Karpas-422 (cell line): ENCODE data around the gene SEC23A. TPM values are rescaled to one million over a fixed set of nuclear protein-coding genes. Genes with fewer than 3 reads are reported as not detected.
A peak's percentile ranks its signal among the peaks of the same experiment; 100 is the strongest.

Experiments
- DNase-seq: peaks from one replicate; pipeline ENCODE4 v3.0.0-alpha.2; 2015
- H2AFZ ChIP-seq: fragments of 200-600 bp; sonication (generic); 2 replicates; pipeline ENCODE4 v1.6.1; 2014; ENCODE audit warnings: antibody characterized with exemption, low read length, mixed read lengths
- H3K27ac ChIP-seq: fragments of 200-600 bp; sonication (generic); 2 replicates; pipeline ENCODE4 v1.5.1; 2014; ENCODE audit warnings: mild to moderate bottlenecking, low read length, moderate library complexity
- H3K27me3 ChIP-seq: fragments of 200-600 bp; sonication (generic); 2 replicates; pipeline ENCODE4 v1.6.1; 2014; ENCODE audit warnings: low read length, mixed read lengths
- H3K36me3 ChIP-seq: fragments of 200-600 bp; sonication (generic); 2 replicates; pipeline ENCODE4 v1.6.1; 2014; ENCODE audit warnings: low read length, mixed read lengths; ENCODE audit not compliant: insufficient read depth
- H3K4me1 ChIP-seq: fragments of 200-600 bp; sonication (generic); 2 replicates; pipeline ENCODE4 v1.6.1; 2014; ENCODE audit warnings: mild to moderate bottlenecking, low read length, mixed read lengths
- H3K4me2 ChIP-seq: fragments of 200-600 bp; sonication (generic); 2 replicates; pipeline ENCODE4 v1.6.1; 2014; ENCODE audit warnings: low read length, low read depth, mild to moderate bottlenecking; ENCODE audit not compliant: poor library complexity, severe bottlenecking
- H3K4me3 ChIP-seq: fragments of 200-600 bp; sonication (generic); 2 replicates; pipeline ENCODE4 v1.5.1; 2014; ENCODE audit warnings: mild to moderate bottlenecking, antibody characterized with exemption, low read length, mixed read lengths
- H3K79me2 ChIP-seq: fragments of 200-600 bp; sonication (generic); 2 replicates; pipeline ENCODE4 v1.6.1; 2014; ENCODE audit warnings: mild to moderate bottlenecking, low read length, mixed read lengths
- H3K9ac ChIP-seq: fragments of 200-600 bp; sonication (generic); 2 replicates; pipeline ENCODE4 v1.6.0; 2014; ENCODE audit warnings: low read length
- H3K9me2 ChIP-seq: fragments of 200-600 bp; sonication (generic), shearing (Covaris generic); replicated peaks from 2 replicates; pipeline ENCODE4 v1.6.0; 2014; ENCODE audit warnings: mild to moderate bottlenecking, low read length, moderate library complexity; ENCODE audit not compliant: insufficient read depth
- H3K9me3 ChIP-seq: fragments of 300-700, 200-600 bp; sonication (generic); 2 replicates; pipeline ENCODE4 v1.6.1; 2014; ENCODE audit warnings: low read length, mixed read lengths
- H4K20me1 ChIP-seq: fragments of 200-600 bp; sonication (generic); 2 replicates; pipeline ENCODE4 v1.6.1; 2014; ENCODE audit warnings: mild to moderate bottlenecking, antibody characterized with exemption, low read length, low read depth; ENCODE audit not compliant: insufficient read depth
- small RNA-seq: library from RNA; depleted of rRNA; stranded (forward); fragments of <200 nt; gene quantifications from one replicate; pipeline ENCODE3, GENCODE V24; 2014
- total RNA-seq: library from RNA; depleted of rRNA; stranded (reverse); fragments of >200 nt; shearing (Covaris generic); gene quantifications from 2 replicates; pipeline ENCODE4 v1.2.3, GENCODE V29; 2014; ENCODE audit warnings: low replicate concordance; rRNA removed

Gene SEC23A
- total RNA-seq, 1 experiment from 2014 or later: 67.6 TPM

DNA sequence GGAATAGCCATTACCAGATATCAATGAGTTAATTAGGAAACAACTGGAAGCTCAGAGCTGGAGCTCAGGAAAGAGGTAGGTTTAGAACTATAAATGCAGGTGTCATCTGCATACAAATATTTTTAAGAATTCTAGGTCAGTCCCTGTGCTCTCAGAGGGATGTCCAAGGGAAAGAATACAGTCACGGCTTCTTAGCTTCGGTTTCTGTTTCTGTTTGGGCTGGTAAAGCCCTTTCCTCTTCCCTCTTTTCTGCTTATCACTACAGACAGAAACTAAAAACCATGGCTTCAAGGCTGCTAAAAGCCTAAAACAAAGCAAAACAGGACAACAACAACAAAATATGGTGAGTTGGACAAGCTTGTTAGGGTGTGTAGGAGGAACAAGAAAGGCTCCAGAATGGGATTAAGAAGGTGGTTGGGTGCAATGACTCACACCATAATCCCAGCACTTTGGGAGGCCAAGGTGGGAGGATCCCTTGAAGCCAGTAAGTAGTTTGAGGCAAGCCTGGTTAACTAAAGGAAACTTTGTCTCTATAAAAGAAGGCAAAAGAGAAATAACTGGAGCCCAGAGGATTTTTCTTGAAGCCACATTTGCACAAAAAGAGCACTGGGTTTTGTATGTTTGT lies 113.0 kb downstream of the SEC23A start:
- Histone ChIP-seq H2AFZ (no peak overlapping the region), H3K36me3 (no peaks in the 10 kb centered on the region), H3K9me3 (no peaks in the 10 kb centered on the region), H3K27ac (no peak overlapping the region), H3K79me2 (no peaks in the 10 kb centered on the region), H3K4me1 (peaks cover 4% of the 10 kb centered on the region), H3K9ac (peak overlapping the region; percentile 12; the same call in 1 of the 2 replicates), H3K4me3 (peak overlapping the region; percentile 5; the same call in 1 of the 2 replicates), H3K27me3 (no peaks in the 10 kb centered on the region), H3K4me2 (peak overlapping the region; percentile 38), H3K9me2 (no peaks in the 10 kb centered on the region), H4K20me1 (no peaks in the 10 kb centered on the region)
- DNase-seq: no peak

DNA sequence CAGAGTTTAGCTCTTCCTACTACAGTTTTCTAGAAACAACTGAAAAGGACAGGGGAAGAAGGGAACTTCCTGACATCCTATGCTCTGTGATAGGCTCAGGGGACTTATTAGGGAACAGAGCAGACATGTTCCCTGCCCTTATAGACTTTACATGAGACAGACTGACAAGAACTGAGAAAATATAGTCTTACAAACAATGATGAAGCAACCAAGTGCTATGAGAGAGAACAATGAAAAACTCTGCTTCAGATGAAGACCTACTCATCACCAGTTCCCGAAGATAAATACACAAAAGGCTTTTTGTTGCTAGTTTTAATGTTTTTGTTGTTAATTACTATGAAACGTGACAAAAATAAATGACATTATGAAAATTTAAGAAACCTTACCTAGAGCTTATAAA lies 115.3 kb downstream of the SEC23A start:
- H3K27me3 ChIP-seq: no peaks in the 10 kb centered on the region

DNA sequence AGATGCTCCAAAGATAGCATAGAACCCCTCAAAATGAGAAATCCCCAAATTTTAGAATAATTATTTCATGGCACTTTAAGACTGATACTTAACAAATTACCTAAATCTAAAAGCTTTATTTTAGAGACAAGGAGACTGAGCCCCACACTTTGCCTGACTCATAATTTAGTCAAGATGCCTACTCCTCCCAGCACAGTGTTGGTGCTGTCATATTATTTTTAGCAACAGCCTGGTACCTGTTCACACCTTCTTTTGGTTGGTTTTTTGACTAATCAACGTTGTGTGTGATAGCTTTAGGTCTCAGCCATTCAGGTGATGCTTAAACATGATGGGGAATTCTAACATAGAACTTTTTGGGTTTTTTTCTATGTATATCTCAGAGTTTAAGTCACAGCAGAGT lies 120.2 kb downstream of the SEC23A start:
- H4K20me1 ChIP-seq: no peaks in the 10 kb centered on the region

More for the DNA sequence above, 115.3 kb downstream of the SEC23A start:
- no peaks in the 10 kb centered on the region for H4K20me1 ChIP-seq
- H3K4me3 ChIP-seq: no peak overlapping the region
- DNase-seq: no peak
- no peaks in the 10 kb centered on the region for H3K9me3 ChIP-seq
- H3K9ac ChIP-seq: no peak overlapping the region
- H2AFZ ChIP-seq: no peak overlapping the region
- H3K4me2 ChIP-seq: no peak overlapping the region
- H3K9me2 ChIP-seq: no peaks in the 10 kb centered on the region
- peaks cover 4% of the 10 kb centered on the region for H3K4me1 ChIP-seq
- no peaks in the 10 kb centered on the region for H3K79me2 ChIP-seq
- H3K36me3 ChIP-seq: no peaks in the 10 kb centered on the region
- H3K27ac ChIP-seq: no peak overlapping the region

DNA sequence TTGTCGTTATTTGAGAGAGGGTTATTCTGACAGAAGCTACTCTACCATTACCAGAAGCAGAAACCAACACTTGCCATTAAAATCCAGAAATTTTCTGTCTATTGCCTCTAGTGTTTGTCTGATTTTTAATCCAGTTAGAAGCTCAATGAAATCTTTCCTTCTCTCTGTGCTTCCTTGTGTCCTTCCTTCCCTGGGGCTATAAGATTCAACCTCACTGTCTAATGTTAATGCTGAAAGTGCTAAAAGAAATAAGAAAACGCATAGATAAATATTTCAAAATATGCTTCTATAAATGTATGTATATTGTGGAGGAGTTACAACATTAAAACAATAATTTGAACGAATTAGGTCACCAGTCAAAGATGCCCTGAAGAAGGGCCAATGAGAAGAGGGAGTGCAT lies 120.8 kb downstream of the SEC23A start:
- no peaks in the 10 kb centered on the region for H3K9me3 ChIP-seq
- H3K27ac ChIP-seq: no peak overlapping the region
- no peaks in the 10 kb centered on the region for H3K36me3 ChIP-seq
- no peaks in the 10 kb centered on the region for H3K79me2 ChIP-seq
- H3K4me2 ChIP-seq: no peak overlapping the region
- H3K9me2 ChIP-seq: no peaks in the 10 kb centered on the region
- H4K20me1 ChIP-seq: no peaks in the 10 kb centered on the region
- H3K27me3 ChIP-seq: no peaks in the 10 kb centered on the region
- DNase-seq: no peak
- no peak overlapping the region for H3K4me3 ChIP-seq
- H3K9ac ChIP-seq: no peak overlapping the region
- H3K4me1 ChIP-seq: no peaks in the 10 kb centered on the region
- H2AFZ ChIP-seq: no peak overlapping the region

More for the DNA sequence above, 120.2 kb downstream of the SEC23A start:
- Histone ChIP-seq H3K27me3 (no peaks in the 10 kb centered on the region), H3K79me2 (no peaks in the 10 kb centered on the region), H2AFZ (no peak overlapping the region), H3K9me2 (no peaks in the 10 kb centered on the region), H3K4me1 (no peaks in the 10 kb centered on the region), H3K27ac (no peak overlapping the region), H3K9me3 (no peaks in the 10 kb centered on the region), H3K36me3 (no peaks in the 10 kb centered on the region), H3K4me3 (no peak overlapping the region), H3K9ac (no peak overlapping the region), H3K4me2 (no peak overlapping the region)
- no peak for DNase-seq

Small RNA genes within 50 kb of the gene (small RNA-seq; reads per million reads assigned to genes)
- gene AL109628.1 (not detected), gene RF00019 (not detected)

Other genes starting within 250 kb of the SEC23A start
- 73.2 and 92.3 TPM in 2 replicates for gene GEMIN2, start 11.1 kb upstream of the SEC23A start, total RNA-seq
- 30.4 and 52.5 TPM in 2 replicates for gene TRAPPC6B, start 67.1 kb upstream of the SEC23A start, total RNA-seq
- gene PNN, start 72.0 kb upstream of the SEC23A start, total RNA-seq: 56.1 and 96.8 TPM in 2 replicates
- gene MIA2, start 130.7 kb upstream of the SEC23A start, total RNA-seq: 36.2 and 65.7 TPM in 2 replicates